NK-92 (cell line): ENCODE data around the gene TMEM201.

Experiments used
- DNase-seq: peaks from one replicate; lab custom pipeline; 2025; ENCODE audit not compliant: unreplicated experiment; lab: John Stamatoyannopoulos, UW

The TMEM201 gene

DNA sequence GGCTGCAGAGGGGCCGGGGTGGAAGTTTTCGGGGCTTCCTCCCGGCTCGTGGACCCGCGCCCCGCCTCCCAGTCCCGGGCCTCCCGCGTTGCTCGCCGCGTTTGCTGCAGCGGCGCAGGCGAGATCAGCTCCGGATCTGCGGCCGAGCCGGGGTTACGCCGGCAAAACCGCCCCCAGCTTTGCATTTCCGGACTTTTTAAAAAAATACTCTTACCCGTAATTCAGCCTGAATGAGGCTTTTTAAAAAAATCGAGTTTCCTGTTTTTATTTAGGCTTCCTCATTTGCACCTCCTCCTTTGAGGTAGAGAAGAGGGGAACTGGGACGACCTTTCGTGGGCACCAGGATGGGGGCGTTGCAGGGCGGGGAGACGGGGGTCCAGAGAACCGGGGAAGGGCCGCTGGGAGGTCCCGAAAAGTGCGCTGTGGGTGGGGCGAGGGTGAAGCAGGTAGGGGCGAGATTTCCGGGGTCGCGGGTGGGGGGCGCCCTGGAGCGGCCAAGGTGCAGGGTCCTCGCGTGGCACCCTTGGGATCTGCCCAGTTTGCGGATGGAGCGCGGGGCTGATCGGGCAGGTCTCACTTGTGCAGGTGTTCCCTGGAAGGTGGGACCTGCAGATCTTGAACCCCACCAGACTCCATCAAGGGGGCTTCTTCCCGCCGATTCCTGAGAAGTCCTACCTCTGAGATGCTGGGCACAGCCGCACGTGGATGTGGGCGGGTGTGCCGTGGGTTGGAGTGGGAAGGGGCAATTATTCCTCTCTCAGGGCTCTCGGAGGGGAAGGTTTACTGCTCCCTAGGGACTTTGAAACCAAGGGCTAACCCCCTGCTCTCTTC, 63.9 kb downstream of the TMEM201 start:
- no peak for DNase-seq

- DNase-seq: no peak
Observed at GRCh38 chr1:9653210-9653490, 64.4 kb downstream of the TMEM201 start.

DNA sequence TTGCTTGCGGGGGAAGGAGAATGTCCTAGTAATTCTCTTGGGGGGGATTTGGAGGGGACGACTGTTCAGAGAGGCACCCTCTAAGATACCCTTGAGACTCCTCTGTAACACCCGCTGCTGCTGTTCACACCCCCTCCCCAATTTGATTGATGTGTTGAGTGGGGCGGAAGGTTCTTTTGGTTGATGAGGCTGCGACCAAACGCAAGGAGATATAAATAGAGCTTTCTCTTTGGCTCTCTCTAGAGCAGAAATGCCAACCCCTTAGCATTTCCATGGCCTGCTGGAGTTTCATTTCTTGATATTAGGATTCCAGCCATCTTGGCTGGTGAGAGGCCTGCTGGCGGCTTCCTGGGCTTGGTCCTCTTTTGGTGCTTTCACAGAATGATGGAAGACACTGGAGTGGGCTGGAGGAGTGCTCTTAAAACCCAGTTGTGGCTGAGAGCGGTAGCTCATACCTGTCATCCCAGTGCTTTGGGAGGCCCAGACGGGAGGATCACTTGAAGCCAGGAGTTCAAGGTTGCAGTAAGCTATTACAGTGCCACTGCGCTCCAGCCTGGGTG, 64.9 kb downstream of the TMEM201 start:
- no peak for DNase-seq

- no peak for DNase-seq
Observed at GRCh38 chr1:9654051-9654833, 65.5 kb downstream of the TMEM201 start.

- no peak for DNase-seq
Observed at GRCh38 chr1:9654834-9655723, 66.4 kb downstream of the TMEM201 start.

- no peak for DNase-seq
Observed at GRCh38 chr1:9655836-9656235, 67.1 kb downstream of the TMEM201 start.

DNA sequence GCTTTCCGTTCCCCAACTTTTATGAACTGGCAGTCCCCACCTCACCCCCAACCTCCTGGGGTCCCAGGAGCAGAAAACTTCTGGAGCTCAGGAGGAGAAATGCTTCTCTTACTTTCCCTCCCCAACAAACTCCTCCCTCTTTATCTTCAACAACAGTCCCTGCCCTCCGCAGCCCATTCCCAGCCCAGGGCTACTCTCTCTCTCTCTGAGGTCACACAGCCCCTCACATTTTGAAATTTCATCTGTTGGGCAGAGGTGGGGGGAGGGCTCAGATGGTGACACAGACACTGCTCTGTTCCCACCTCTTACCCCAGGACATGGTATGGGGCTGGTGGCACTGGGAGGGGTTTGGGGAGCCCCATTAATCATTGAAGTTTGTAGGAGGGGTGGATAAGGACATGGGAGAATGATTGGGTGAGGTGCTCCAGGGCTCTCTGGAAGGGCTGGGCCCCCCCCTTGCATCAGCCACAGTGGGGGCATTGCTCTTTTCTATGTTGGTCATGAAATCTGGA, 68.9 kb downstream of the TMEM201 start:
- no peak for DNase-seq

DNA sequence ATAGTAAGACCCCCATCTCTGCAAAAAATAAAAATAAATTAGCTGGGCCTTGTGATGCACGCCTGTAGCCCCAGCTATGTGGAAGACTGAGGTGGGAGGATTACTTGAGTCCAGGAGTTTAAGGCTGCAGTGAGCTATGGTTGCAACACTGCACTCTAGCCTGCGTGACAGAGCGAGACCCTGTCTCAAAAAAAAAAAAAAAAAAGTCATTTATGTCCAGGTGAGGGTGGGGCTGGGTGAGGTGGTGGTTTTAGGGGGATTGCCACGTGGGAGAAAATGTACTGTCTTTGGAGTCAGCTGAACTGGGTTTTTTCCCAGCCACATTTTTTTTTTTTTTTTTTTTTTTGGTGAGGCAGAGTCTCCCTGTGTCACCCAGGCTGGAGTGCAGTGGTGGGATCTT, 69.5 kb downstream of the TMEM201 start:
- no peak for DNase-seq

DNA sequence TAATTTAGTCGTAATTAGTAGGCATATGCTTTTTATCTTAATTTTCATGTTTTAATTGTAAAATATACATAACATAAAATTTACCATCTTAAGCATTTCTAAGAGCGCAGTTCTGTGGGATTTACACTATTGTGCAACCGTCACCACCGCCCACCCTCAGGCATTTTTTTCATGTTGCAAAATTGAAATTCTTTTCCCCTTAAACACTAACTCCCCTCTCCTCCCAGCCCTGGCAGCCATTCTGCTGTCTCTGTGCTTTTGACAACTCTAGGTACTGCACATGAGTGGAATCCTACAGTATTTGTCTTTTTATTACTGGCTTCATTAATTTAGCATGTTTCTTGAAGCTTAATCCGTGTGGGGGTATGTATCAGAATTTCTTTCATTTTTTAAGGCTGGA, 70.6 kb downstream of the TMEM201 start:
- no peak for DNase-seq

DNA sequence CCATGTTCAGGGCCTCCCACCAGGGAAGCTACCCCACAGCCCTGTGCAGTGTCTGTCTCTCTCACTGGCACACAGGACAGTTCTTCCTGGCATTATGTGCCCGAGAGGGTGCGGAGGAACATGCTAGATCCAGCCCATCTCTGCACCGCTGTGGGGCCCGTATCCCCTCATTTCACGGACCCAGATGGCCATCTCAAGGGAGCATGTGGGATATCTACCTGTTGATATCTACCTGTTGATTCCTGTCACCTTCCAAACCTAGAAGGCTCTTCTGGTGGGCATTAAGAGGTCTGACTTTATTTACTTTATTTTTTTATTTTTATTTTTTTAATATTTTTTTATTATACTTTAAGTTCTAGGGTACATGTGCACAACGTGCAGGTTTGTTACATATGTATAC, 74.5 kb downstream of the TMEM201 start:
- DNase-seq: no peak
